GM10847 (cell line): ENCODE measurements around the gene ANTKMT.

ENCODE experiments used
- POLR2A ChIP-seq: IDR thresholded peaks from 2 replicates; pipeline ENCODE4 v1.6.1; 2011; ENCODE audit not compliant: insufficient read length; ENCODE audit errors: extremely low read depth

Gene ANTKMT

GRCh38 chr16:725463-726187 is 4.7 kb downstream of the ANTKMT start:
- no peak for TF ChIP-seq POLR2A

GRCh38 chr16:726188-726437 is 5.2 kb downstream of the ANTKMT start:
- no peak for TF ChIP-seq POLR2A

- no peak for TF ChIP-seq POLR2A
Measured at GRCh38 chr16:726438-727290, 5.7 kb downstream of the ANTKMT start, which contains the start of the genes CCDC78 and HAGHL. Gene CCDC78, minus strand, starts transcription at chr16:726443. Its CDS starts 76 bp downstream, at chr16:726367. Gene HAGHL, plus strand, starts transcription at chr16:727106. Its CDS starts 404 bp downstream, at chr16:727510.

GRCh38 chr16:727291-727977 is 6.5 kb downstream of the ANTKMT start:
- peak; percentile 9 for TF ChIP-seq POLR2A

- no peak for TF ChIP-seq POLR2A
Measured at GRCh38 chr16:728131-728889, 7.4 kb downstream of the ANTKMT start.

- TF ChIP-seq POLR2A = no peak
Measured at GRCh38 chr16:728890-729744, 8.2 kb downstream of the ANTKMT start.

GRCh38 chr16:729768-730665 is 9.1 kb downstream of the ANTKMT start:
- no peak for TF ChIP-seq POLR2A

- TF ChIP-seq POLR2A = no peak
Measured at GRCh38 chr16:730666-731509, 9.9 kb downstream of the ANTKMT start.

- no peak for TF ChIP-seq POLR2A
Measured at GRCh38 chr16:732332-732731, 11.4 kb downstream of the ANTKMT start.

GRCh38 chr16:732936-733335 is 12.0 kb downstream of the ANTKMT start:
- no peak for TF ChIP-seq POLR2A

- no peak for TF ChIP-seq POLR2A
Measured at GRCh38 chr16:733382-734207, 12.6 kb downstream of the ANTKMT start.
